Rectal smooth muscle tissue (tissue), 1 donor: ENCODE data around the gene TOP3B.
A peak's percentile ranks its signal among the peaks of the same experiment; 100 is the strongest.

Source experiments
- H3K27ac ChIP-seq: one replicate; pipeline ENCODE4 v1.7.0; 2013; ENCODE audit warnings: low read depth, low read length, inconsistent platforms
- H3K27me3 ChIP-seq: one replicate; pipeline ENCODE4 v1.7.0; 2013; ENCODE audit warnings: low read length; ENCODE audit not compliant: control insufficient read depth, insufficient read depth
- H3K36me3 ChIP-seq: one replicate; pipeline ENCODE4 v1.7.0; 2013; ENCODE audit warnings: low read length; ENCODE audit not compliant: control insufficient read depth, insufficient read depth
- H3K4me1 ChIP-seq: one replicate; pipeline ENCODE4 v1.7.0; 2013; ENCODE audit warnings: low read length; ENCODE audit not compliant: control insufficient read depth, insufficient read depth
- H3K4me3 ChIP-seq: one replicate; pipeline ENCODE4 v1.7.0; 2013; ENCODE audit warnings: low read length
- H3K9ac ChIP-seq: one replicate; pipeline ENCODE4 v1.7.0; 2013; ENCODE audit warnings: low read length

The TOP3B gene

DNA sequence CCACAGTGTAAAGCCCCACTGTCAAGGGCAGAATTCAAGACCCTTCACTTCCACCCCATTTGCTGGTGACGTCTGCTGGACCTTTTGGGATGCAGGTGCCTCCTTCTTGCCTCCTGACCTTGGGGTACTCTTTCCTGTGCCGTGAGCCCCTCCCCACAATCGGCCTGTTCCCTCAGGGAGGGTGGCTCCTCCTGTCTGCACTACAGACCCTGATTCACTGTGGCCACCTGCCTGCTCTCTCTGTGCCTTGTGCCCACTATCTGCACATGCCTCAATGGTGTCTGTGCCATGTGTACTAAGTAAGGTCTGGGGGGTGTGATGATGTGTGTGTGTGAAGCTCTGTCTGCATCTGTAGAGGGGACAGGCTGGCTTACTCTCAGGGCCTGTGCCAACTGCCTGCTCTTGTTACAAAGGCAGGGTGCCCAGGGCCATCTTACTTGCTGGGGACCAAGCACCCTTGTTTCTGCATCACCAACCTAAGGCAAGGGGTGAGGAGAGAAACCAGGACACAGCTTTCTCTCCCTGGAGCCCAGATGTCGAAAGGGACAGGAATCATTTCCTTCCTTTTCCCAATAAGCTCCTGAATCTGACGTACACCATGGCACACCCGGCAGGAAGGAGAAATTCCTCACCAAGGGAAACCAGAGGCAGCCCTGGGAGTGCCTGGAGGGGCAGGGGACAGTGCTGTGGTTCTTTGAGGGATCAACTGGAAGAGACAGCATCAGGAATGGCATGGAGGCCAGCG, 33.6 kb downstream of the TOP3B start:
- H3K36me3 ChIP-seq = peaks cover 13% of the 10 kb centered on the region
- no peak overlapping the region for H3K4me3 ChIP-seq
- peaks cover 7% of the 10 kb centered on the region for H3K4me1 ChIP-seq
- H3K9ac ChIP-seq = no peak overlapping the region
- H3K27me3 ChIP-seq = no peaks in the 10 kb centered on the region
- H3K27ac ChIP-seq = no peak overlapping the region

DNA sequence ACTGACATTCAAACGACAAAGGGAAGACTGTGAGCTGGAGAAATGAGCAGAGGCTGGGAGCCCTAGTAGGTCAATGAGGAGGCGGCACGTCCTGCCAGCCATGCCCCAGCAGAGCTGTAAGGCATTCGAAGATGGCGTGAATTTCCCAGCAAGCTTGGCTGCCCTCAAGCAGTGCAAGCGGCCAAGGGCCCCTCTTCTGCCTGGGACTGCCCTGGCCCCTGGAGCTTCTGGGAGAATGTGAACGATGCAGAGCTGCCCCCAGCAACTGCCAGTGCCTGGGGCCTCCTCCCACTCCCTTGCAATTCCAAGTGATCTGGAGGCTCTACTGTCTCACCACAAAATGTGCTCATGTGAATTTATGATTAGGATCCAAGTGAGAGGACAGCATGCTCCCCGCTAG, 34.2 kb downstream of the TOP3B start:
- Histone ChIP-seq H3K27me3 (no peaks in the 10 kb centered on the region), H3K4me1 (peaks cover 7% of the 10 kb centered on the region), H3K27ac (no peak overlapping the region), H3K9ac (no peak overlapping the region), H3K36me3 (peaks cover 13% of the 10 kb centered on the region), H3K4me3 (no peak overlapping the region)

DNA sequence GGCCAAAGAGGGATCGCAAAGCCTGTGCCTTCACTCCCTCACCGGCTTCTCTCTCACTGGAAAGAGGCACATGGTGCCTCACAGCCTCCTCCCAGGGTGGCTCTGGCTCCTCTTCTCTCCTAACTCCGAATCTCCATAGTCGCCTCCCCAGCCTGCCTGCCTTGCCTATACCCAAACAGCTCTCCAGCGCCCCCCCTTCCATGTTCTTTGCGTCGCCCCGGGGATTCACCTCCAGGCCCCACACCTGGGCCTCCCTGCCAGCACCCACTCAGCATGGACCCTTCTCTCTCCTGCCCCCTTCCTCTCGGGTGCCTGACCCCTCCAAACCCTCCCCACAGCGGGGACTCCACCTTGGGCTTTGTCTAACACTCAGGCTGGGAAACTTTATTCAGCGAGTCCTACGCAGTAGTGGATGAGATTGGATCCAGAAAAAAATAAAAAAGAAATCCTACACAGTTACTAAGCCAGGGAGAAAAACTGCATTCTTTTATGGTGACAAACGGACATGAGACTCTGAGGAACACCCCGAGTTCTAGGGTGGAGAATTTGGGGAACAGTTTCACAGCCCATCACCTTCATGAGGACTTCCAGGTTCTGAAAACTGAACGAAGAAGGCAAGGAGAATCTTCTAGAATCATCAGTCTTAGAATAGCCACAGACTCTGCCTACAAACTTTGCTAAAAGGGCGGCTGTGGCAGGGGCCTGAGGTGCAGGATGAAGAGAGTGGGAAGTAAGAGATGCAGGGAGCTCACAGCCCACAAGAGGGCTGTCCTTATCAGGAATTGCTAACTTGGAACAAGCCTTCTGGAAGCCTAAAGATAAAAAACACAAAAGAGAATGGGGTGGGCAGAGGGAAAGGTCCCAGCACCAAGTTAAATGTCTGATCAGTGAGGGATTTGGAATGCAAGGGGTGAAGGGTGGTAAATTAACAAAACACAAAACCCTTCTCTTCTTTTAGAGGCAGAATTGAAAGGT, 35.3 kb downstream of the TOP3B start:
- Histone ChIP-seq H3K36me3 (peaks cover 13% of the 10 kb centered on the region), H3K9ac (no peak overlapping the region)

DNA sequence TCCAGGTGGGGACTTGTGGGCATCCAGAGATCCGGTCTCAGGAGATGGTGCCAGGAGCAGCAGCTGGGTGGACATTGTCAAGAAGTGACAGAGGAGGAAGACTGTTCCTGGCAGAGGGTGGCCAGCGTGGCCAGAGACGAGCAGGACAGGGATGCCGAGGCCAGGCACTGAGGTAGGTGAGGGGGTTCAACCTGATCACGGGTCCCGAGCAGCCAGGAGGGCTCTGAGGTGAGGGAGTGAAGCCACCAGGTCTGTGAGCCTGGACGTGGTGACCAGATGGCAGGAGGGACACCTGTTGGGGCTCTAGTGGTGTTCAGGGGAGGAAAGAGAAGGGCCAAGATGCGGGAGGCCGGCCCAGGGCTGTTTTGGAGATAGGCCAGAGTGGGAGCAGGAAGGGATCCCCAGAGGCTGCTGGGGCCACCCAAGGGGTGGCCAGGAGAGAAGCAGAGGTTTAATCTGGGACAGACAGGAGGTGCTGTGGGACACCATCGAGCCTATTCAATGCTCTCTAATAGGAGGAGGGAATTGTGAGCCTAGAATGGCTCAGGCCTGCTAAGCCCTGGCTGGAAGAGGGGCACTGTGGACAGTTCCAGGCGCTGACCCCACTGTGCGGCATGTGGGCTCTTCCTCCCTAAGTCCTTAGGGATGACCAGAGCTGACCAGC, 36.2 kb downstream of the TOP3B start:
- Histone ChIP-seq H3K36me3 (peaks cover 13% of the 10 kb centered on the region), H3K27ac (peak overlapping the region; percentile 62), H3K27me3 (no peaks in the 10 kb centered on the region), H3K4me1 (peaks cover 14% of the 10 kb centered on the region), H3K9ac (no peak overlapping the region), H3K4me3 (no peak overlapping the region)

More for the DNA sequence above, 35.3 kb downstream of the TOP3B start:
- Histone ChIP-seq H3K4me3 (no peak overlapping the region), H3K27ac (peak overlapping the region; percentile 62), H3K27me3 (no peaks in the 10 kb centered on the region), H3K4me1 (peaks cover 14% of the 10 kb centered on the region)

DNA sequence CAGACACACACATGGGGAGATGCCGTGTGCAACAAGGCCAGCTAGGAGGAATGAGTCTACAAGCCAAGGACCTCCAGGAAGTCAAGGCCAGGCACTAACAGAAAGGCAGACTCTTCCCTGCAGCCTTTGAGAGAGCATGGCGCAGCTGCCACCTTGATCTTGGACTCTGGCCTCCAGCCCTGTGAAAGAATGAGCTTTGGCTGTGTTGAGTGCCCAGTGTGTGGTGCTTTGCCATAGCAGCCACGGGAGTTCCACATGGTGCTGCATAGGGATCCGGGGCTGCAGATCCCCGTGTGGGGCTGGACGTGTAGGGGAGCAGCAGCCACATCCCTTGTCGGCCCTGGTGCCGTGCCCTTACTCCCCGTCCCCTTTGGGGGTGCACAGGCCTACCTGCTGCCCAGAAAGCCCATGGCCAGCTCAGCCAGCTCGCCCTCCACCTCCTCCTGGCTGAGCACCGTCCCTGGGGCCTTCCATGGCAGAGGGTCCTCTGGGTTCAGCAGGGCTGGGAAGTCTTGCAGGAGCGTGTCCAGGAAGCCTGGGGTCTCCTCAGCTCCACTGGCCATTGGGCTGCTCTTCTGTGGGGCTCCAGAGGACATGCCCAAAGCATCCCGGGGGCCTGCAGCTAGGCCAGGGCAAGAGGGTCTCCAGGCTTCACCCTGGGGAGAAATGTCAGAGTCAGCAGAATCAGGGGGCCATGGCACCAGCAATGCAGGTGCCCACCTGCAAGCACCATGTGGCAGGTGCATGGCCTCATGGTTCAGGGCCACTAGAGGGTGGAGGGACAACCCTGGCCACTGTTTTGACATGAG, 36.9 kb downstream of the TOP3B start:
- Histone ChIP-seq H3K27me3 (no peaks in the 10 kb centered on the region), H3K4me1 (peaks cover 14% of the 10 kb centered on the region), H3K27ac (no peak overlapping the region), H3K4me3 (no peak overlapping the region), H3K36me3 (peaks cover 12% of the 10 kb centered on the region), H3K9ac (no peak overlapping the region)

DNA sequence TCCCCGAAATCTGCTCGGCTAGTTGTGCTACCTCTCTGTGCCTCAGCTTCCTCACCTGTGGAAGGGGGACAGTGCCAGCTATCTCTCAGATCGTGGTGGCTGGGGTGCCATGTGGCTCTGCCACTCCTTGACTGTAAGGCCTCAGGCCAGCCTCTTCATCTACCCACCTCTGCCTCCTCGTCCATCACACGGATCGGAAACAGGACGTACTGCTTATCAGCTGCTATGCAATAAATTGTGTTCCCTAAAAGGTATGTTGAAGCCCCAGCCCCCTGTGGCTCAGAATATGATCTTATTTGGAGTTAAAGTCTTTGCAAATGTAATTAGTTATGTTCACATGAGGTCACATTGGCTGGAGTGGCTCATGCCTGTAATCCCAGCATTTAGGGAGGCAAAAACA, 37.7 kb downstream of the TOP3B start:
- Histone ChIP-seq H3K27me3 (no peaks in the 10 kb centered on the region), H3K9ac (no peak overlapping the region), H3K36me3 (peaks cover 12% of the 10 kb centered on the region), H3K27ac (no peak overlapping the region), H3K4me1 (peaks cover 14% of the 10 kb centered on the region), H3K4me3 (no peak overlapping the region)

DNA sequence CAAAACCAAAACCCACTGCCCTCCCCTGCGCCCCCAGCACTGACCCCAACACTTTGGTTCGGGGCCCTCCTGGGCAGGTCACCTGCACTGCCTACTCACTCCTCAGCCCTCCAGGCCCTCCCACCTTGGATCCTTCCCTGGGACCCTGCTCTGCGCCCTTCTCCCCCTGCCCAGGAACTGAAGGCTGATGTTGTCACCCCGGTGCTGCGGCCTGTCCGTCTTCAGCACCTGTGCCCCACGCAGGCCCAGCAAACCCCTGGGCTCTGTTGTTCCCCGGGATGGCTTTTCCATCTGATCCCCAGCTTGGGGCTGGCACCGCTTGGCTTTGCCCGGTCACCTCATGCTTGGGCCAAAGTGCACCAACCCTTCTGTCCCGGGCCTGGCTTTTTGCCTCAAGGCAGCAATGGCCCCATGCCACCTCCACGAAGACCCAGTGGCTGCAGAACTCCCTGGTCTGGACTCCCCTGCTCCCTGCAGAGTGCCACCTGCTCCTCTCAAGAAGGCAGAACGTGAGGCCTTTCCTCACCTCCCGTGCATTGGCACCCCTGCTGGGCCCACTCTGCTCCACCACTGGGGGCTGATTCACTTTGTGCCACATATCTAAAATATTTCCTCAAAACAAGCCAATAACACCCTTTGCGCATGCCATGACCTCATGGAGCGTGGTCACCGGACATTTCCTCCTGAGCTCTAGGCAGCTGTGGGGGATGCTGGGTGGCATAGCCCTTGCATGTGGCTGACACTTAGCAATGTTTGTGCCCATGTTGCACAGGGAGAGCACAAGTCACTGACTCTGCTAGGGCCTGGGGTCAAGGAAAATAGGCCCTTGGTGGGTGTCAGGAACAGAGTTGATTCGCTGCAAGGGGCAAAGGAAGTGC, 38.8 kb downstream of the TOP3B start:
- Histone ChIP-seq H3K27ac (peak overlapping the region; percentile 40), H3K4me1 (peaks cover 16% of the 10 kb centered on the region), H3K36me3 (peaks cover 12% of the 10 kb centered on the region), H3K9ac (no peak overlapping the region), H3K4me3 (no peak overlapping the region), H3K27me3 (no peaks in the 10 kb centered on the region)

DNA sequence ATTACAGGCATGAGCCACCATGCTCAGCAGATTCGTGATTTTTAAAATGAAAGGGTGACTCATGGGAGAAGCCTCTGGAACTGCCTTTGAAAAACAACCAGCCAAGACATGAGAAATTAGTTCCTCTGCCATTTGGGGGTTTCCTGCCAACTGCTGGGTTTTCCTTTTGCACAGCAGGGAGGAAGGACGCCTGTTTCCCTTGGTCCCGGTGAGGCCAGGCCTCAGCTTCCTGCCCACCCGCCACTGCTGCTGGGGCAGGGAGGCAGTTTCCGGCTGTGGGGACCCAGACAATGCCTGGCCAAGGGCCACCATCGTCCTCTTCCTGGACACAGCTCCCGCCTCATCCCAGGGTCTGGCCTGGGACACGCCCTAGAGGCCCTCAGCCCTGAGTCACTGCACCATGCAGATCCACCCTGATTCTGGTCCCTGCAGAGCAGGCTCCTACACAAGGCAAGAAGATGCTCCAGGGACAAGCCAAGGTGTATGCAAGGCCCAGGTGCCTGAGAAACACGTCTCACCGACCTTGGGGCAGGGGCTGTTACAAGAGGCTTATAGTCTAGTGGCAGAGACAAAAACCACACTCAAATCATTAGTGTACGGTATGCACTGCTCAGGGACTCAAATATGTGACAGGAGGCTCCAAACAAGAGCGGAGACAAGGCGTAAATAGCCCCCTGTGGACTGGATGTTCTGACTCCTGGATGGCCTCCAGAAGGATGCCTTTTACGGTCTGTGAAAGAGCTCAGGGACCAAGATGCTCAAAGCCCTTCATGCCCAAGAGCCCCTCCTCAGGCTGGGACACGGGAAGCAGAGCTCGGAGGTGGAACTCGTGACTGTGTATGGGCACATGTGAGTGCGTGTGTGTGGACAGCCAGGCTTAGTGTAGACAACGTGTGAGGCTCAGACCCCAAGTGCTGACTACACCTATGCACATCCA, 39.9 kb downstream of the TOP3B start:
- Histone ChIP-seq H3K4me1 (peaks cover 20% of the 10 kb centered on the region), H3K27me3 (no peaks in the 10 kb centered on the region), H3K36me3 (peaks cover 12% of the 10 kb centered on the region), H3K4me3 (no peak overlapping the region), H3K27ac (peak overlapping the region; percentile 84), H3K9ac (no peak overlapping the region)

DNA sequence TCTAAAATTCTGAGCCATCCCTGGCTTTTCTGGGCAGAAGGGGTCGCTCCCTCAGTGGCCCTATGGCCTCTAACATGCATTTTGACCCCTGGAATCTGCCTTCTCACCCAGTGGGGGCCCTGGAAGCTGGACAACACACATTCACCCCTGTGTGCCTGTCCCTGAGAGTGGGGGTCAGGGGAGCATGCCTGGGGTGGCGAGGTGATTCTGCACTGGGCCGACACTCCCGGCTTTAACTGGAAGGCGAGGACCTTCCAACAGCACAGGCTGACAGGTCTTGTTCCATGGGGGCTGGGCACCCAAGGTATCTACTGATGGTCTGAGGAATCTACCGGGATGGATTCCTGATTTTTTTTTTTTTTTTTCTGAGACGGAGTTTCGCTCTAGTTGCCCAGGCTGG, 40.7 kb downstream of the TOP3B start:
- no peaks in the 10 kb centered on the region for H3K27me3 ChIP-seq
- peak overlapping the region; percentile 84 for H3K27ac ChIP-seq
- H3K4me1 ChIP-seq = peaks cover 28% of the 10 kb centered on the region
- H3K36me3 ChIP-seq = peaks cover 12% of the 10 kb centered on the region
- no peak overlapping the region for H3K4me3 ChIP-seq
- H3K9ac ChIP-seq = no peak overlapping the region

DNA sequence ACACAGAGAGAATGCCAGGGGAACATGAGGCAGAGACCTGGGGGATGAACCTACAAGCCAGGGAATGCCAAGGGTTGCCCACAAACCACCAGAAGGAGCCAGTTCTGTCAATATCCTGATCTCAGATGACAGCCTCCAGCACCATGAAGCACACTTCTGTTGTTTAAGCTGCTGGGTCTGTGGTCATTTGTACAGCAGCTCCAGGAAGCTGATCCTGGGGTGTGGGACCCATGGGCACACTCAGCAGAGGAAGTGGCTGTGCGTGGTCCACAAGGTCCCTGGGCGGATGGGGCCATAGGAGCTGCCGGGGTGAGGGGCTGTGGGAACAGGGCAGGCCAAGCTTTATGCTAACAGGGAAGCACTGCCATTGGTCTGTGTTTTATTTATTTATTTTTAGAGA, 42.1 kb downstream of the TOP3B start:
- Histone ChIP-seq H3K36me3 (peaks cover 10% of the 10 kb centered on the region), H3K9ac (no peak overlapping the region), H3K27me3 (no peaks in the 10 kb centered on the region), H3K4me1 (peaks cover 31% of the 10 kb centered on the region), H3K4me3 (no peak overlapping the region), H3K27ac (no peak overlapping the region)
